BLaER1 (cell line): ENCODE results near the gene STOML3.

ENCODE experiments used
- H3K27ac ChIP-seq: shearing (Covaris generic); formaldehyde crosslinking; 2 replicates; pipeline ENCODE4 v1.8.1; 2022
- H3K27me3 ChIP-seq: shearing (Covaris generic); formaldehyde crosslinking; 2 replicates; pipeline ENCODE4 v1.8.1; 2022
- H3K36me3 ChIP-seq: shearing (Covaris generic); formaldehyde crosslinking; 2 replicates; pipeline ENCODE4 v1.8.1; 2022
- H3K4me1 ChIP-seq: shearing (Covaris generic); formaldehyde crosslinking; 2 replicates; pipeline ENCODE4 v1.8.1; 2022
- H3K4me2 ChIP-seq: shearing (Covaris generic); formaldehyde crosslinking; 2 replicates; pipeline ENCODE4 v1.8.1; 2022
- H3K4me3 ChIP-seq: shearing (Covaris generic); formaldehyde crosslinking; 2 replicates; pipeline ENCODE4 v1.8.1; 2022
- H3K9ac ChIP-seq: shearing (Covaris generic); formaldehyde crosslinking; 2 replicates; pipeline ENCODE4 v1.8.1; 2022
- H3K9me3 ChIP-seq: shearing (Covaris generic); formaldehyde crosslinking; 2 replicates; pipeline ENCODE4 v1.8.1; 2022
- H4K20me1 ChIP-seq: shearing (Covaris generic); formaldehyde crosslinking; 2 replicates; pipeline ENCODE4 v1.8.1; 2022
- Cebpa-rat ChIP-seq: shearing (Covaris generic); IDR thresholded peaks from 2 replicates; pipeline ENCODE4 v1.8.1; 2022

Gene STOML3

GRCh38 chr13:38990693-38991092 is at the start of gene STOML3:
STOML3 (minus strand) TSS chr13:38990831; CDS start chr13:38990721, 110 bp downstream.
- H3K4me2 ChIP-seq: no peak within 1 kb of the TSS
- no peak within 1 kb of the TSS for H3K4me3 ChIP-seq
- no peaks in the 10 kb centered on the region for H3K36me3 ChIP-seq
- no peaks in the 10 kb centered on the region for H3K9me3 ChIP-seq
- no peaks in the 10 kb centered on the region for H3K4me1 ChIP-seq
- no peaks in the 10 kb centered on the region for H4K20me1 ChIP-seq
- H3K27me3 ChIP-seq: no peaks in the 10 kb centered on the region
- H3K9ac ChIP-seq: no peak within 1 kb of the TSS
- no peak within 1 kb of the TSS for H3K27ac ChIP-seq
- no peak for TF ChIP-seq Cebpa-rat

DNA sequence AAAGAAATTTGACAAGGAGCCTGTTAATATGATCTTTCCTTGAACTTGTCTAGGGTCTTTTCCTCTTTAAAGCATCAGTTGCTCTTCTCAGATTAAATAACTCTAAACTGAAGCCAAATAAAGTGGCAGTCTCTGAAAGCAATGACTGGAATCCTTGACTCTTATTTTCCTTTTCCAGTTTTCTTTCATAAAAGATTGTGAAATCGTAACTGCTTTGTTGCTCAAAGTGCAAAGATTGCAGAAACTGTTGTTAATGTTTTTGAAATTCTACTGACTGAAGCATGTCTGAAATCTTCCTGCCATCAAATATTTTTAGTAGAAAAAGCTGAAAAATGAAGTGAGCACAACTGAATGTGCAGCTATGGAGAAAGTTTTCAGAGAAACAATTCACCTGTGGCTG is 49.6 kb upstream of the STOML3 start:
- H3K27me3 ChIP-seq: no peaks in the 10 kb centered on the region
- H3K4me1 ChIP-seq: peaks cover 29% of the 10 kb centered on the region
- no peak overlapping the region for H3K9ac ChIP-seq
- H3K4me3 ChIP-seq: 0 out of 2 replicates have a peak overlapping the region, but pooled peaks have one; percentile 97
- peak overlapping the region; percentile 73 for H3K4me2 ChIP-seq
- no peak overlapping the region; the same call in 1 of the 2 replicates for H3K27ac ChIP-seq
- no peaks in the 10 kb centered on the region for H3K9me3 ChIP-seq
- peaks cover 27% of the 10 kb centered on the region for H3K36me3 ChIP-seq
- H4K20me1 ChIP-seq: peaks cover 20% of the 10 kb centered on the region
- TF ChIP-seq Cebpa-rat: no peak

- H3K4me3 ChIP-seq: peak overlapping the region; percentile 97
- no peaks in the 10 kb centered on the region for H3K27me3 ChIP-seq
- H4K20me1 ChIP-seq: peaks cover 32% of the 10 kb centered on the region
- H3K27ac ChIP-seq: peak overlapping the region; percentile 96
- H3K4me1 ChIP-seq: peaks cover 40% of the 10 kb centered on the region
- no peaks in the 10 kb centered on the region for H3K9me3 ChIP-seq
- peak overlapping the region; percentile 73 for H3K4me2 ChIP-seq
- H3K36me3 ChIP-seq: peaks cover 17% of the 10 kb centered on the region
- H3K9ac ChIP-seq: peak overlapping the region; percentile 94
- TF ChIP-seq Cebpa-rat: no peak
These were observed 48.4 kb upstream of the STOML3 start for GRCh38 chr13:39039041-39039440.

- Histone ChIP-seq H3K4me2 (peak overlapping the region; percentile 73), H3K36me3 (peaks cover 17% of the 10 kb centered on the region; the same call in 1 of the 2 replicates), H3K27ac (peak overlapping the region; percentile 96), H4K20me1 (peaks cover 36% of the 10 kb centered on the region), H3K4me3 (peak overlapping the region; percentile 97), H3K4me1 (peaks cover 44% of the 10 kb centered on the region), H3K9me3 (no peaks in the 10 kb centered on the region), H3K27me3 (no peaks in the 10 kb centered on the region), H3K9ac (peak overlapping the region; percentile 94)
- no peak for TF ChIP-seq Cebpa-rat
These were observed 48.0 kb upstream of the STOML3 start for GRCh38 chr13:39038569-39039030.

- TF ChIP-seq Cebpa-rat: no peak
These were observed 47.4 kb upstream of the STOML3 start, which contains the start of the genes NHLRC3 and PROSER1 for GRCh38 chr13:39037880-39038568. NHLRC3 (plus strand) TSS chr13:39038456; CDS start chr13:39038640, 184 bp downstream. PROSER1 (minus strand) TSS chr13:39038089; CDS start chr13:39037242, 847 bp downstream.

DNA sequence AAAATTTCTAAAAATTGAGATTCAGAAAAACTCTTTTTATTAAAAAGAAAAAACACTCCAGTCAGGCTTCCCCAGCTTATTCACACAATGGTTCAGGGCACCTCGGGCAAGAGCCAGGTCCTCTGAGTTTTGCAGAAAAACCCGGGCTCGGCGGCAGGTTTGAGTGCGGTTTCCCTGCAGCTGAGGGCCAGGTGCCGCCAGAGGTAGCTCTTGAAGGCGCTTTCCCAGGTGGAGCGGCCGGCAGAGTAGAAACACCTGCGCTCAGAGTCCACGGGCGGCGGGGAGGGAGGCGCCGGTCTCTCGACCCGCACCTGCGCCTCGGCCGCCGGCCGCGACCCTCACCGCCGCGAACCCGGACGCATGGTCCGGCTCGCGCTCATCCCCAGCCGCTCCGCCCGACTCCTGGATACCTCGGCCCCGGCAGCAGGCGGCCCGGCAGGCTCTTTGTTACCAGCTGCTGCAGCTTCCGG is 46.8 kb upstream of the STOML3 start:
- Histone ChIP-seq H3K4me2 (peak overlapping the region; percentile 92), H3K27me3 (no peaks in the 10 kb centered on the region), H3K4me1 (peaks cover 44% of the 10 kb centered on the region), H4K20me1 (peaks cover 48% of the 10 kb centered on the region), H3K9me3 (no peaks in the 10 kb centered on the region), H3K4me3 (peak overlapping the region; percentile 97), H3K27ac (peak overlapping the region; percentile 96), H3K9ac (peak overlapping the region; percentile 94), H3K36me3 (peaks cover 16% of the 10 kb centered on the region; the same call in 1 of the 2 replicates)
- no peak for TF ChIP-seq Cebpa-rat

More at GRCh38 chr13:39037880-39038568, 47.4 kb upstream of the STOML3 start, which contains the start of the genes NHLRC3 and PROSER1:
- H4K20me1 ChIP-seq: peaks cover 42% of the 10 kb centered on the region
- peak within 1 kb of the TSS; percentile 94 for H3K9ac ChIP-seq
- peaks cover 16% of the 10 kb centered on the region; the same call in 1 of the 2 replicates for H3K36me3 ChIP-seq
- peak within 1 kb of the TSS; percentile 96 for H3K27ac ChIP-seq
- H3K4me2 ChIP-seq: peak within 1 kb of the TSS; percentile 92
- H3K9me3 ChIP-seq: no peaks in the 10 kb centered on the region
- peak within 1 kb of the TSS; percentile 97 for H3K4me3 ChIP-seq
- peaks cover 44% of the 10 kb centered on the region for H3K4me1 ChIP-seq
- no peaks in the 10 kb centered on the region for H3K27me3 ChIP-seq

DNA sequence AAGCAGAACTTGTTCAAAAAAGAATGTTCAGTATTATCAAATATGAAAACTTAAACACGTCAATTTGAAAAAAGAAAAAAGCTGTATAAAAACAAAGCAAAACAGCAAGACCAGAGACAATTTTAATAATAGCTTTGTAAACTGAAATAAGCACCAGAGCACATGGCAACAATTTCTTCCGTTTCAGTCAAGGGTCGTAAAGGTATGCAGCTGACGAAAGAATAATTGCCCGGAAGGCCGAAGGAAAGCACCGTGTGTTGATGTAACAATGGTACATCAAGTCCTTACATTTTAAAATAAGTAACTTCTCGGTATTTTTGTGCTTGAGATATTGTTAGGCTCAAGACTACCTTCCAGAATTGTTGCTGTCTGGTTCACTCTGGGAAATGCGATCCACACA is 45.6 kb upstream of the STOML3 start:
- peaks cover 44% of the 10 kb centered on the region for H3K4me1 ChIP-seq
- peaks cover 60% of the 10 kb centered on the region for H4K20me1 ChIP-seq
- peak overlapping the region; percentile 96 for H3K27ac ChIP-seq
- peak overlapping the region; percentile 97 for H3K4me3 ChIP-seq
- no peaks in the 10 kb centered on the region for H3K9me3 ChIP-seq
- H3K36me3 ChIP-seq: peaks cover 25% of the 10 kb centered on the region; the same call in 1 of the 2 replicates
- no peaks in the 10 kb centered on the region for H3K27me3 ChIP-seq
- H3K9ac ChIP-seq: peak overlapping the region; percentile 94
- TF ChIP-seq Cebpa-rat: no peak
- H3K4me2 ChIP-seq: peak overlapping the region; percentile 92

DNA sequence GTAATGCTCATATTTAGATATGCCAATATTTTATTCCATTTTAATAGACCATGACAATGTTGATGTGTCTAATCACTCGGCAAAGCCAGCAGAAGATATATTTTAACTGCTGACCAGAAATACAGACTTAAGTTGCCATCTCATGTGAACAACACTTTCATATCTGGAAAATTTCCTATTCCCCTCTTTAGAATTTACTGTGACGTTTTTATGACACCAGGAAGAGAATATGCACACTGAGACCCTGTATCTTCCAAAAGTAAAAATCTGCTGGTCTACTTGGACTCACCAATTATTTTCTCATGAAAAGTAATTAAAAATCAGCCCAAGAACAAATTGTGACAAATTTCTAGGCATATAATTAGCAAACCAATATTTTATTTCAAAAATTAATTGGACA is 45.2 kb upstream of the STOML3 start:
- Histone ChIP-seq H3K4me3 (peak overlapping the region; percentile 97), H4K20me1 (peaks cover 64% of the 10 kb centered on the region), H3K36me3 (peaks cover 29% of the 10 kb centered on the region), H3K4me2 (peak overlapping the region; percentile 92), H3K27me3 (no peaks in the 10 kb centered on the region), H3K4me1 (peaks cover 40% of the 10 kb centered on the region), H3K9me3 (no peaks in the 10 kb centered on the region), H3K9ac (peak overlapping the region; percentile 94), H3K27ac (peak overlapping the region; percentile 96; the same call in 1 of the 2 replicates)
- TF ChIP-seq Cebpa-rat: no peak

DNA sequence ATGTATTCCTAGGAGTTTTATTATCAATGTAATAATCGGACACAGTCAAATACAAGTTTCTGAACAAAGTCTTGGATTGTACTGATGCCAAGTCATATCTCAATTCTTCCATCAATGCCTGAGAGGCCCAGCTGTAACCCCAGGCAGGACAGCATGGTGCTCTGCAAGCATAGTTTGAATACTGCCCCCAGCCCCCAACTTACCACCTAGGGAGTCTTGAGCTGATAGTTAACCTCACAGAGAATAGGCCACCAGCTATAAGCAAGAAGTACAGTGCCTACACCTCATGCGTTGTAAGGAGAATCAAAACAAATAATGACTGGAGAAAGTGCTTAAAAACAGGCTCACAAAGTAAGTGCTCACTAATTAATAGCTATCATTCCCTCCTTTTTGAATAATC is 44.6 kb upstream of the STOML3 start:
- peaks cover 70% of the 10 kb centered on the region for H4K20me1 ChIP-seq
- peak overlapping the region; percentile 97 for H3K4me3 ChIP-seq
- no peak for TF ChIP-seq Cebpa-rat
- peaks cover 34% of the 10 kb centered on the region for H3K4me1 ChIP-seq
- H3K27ac ChIP-seq: 0 out of 2 replicates have a peak overlapping the region, but pooled peaks have one; percentile 96
- H3K36me3 ChIP-seq: peaks cover 35% of the 10 kb centered on the region
- H3K9me3 ChIP-seq: no peaks in the 10 kb centered on the region
- H3K4me2 ChIP-seq: peak overlapping the region; percentile 92
- no peaks in the 10 kb centered on the region for H3K27me3 ChIP-seq
- H3K9ac ChIP-seq: peak overlapping the region; percentile 94

DNA sequence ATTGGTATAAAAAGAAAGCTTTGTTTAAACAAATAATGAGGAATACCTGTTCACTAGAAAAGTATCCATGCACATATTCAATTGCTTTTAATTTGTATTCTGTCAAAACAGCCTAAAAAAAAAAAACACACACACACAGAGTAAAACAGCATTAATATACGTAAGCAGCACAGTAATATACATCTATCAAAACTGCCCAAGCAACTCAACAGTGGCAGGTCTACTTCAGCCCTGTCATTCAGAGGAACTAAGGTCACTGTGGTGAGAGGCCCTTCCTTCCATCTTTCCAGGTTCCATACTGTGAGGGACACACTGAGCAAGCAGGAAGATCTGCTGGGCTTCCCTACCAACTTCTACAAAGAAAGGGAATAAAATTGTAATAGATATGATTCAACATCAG is 43.5 kb upstream of the STOML3 start:
- TF ChIP-seq Cebpa-rat: no peak

More for the DNA sequence above, 43.5 kb upstream of the STOML3 start:
- no peaks in the 10 kb centered on the region for H3K9me3 ChIP-seq
- peaks cover 23% of the 10 kb centered on the region for H3K4me1 ChIP-seq
- peak overlapping the region; percentile 92 for H3K4me2 ChIP-seq
- peaks cover 36% of the 10 kb centered on the region for H3K36me3 ChIP-seq
- H3K27me3 ChIP-seq: no peaks in the 10 kb centered on the region
- no peak overlapping the region for H3K27ac ChIP-seq
- peaks cover 79% of the 10 kb centered on the region for H4K20me1 ChIP-seq
- no peak overlapping the region for H3K4me3 ChIP-seq
- no peak overlapping the region for H3K9ac ChIP-seq
